ENCODE measurements around the gene SORCS2.

- TF ChIP-seq POLR2A (IDR thresholded peaks at IDR 0.05) (no peak), CTCF (IDR thresholded peaks at IDR 0.05) (no peak), EP300 (IDR thresholded peaks at IDR 0.05) (no peak)
These were observed 63.1 kb downstream of the SORCS2 start for GRCh38 chr4:7255488-7255881.
